Measurements from ENCODE around the gene IPP.
"Not testable (repeated sequence)": the region's sequence is repeated elsewhere in the genome, so short reads cannot be mapped to it uniquely, and the experiment has no call there.

The IPP gene

GRCh38 chr1:45765999-45766792, 15.7 kb upstream of the IPP start:
- no peak for DNase-seq (ENCODE audit: extremely low spot score)
- ChIA-PET CTCF (no interaction called here), POLR2A (no interaction called here)
- no peak for TF ChIP-seq HDGF (IDR thresholded peaks at IDR 0.05; ENCODE audit: borderline replicate concordance)
- TF ChIP-seq ZNF384 (IDR thresholded peaks at IDR 0.05) = no peak
- no peak for TF ChIP-seq BHLHE40 (IDR thresholded peaks at IDR 0.05; ENCODE audit: borderline replicate concordance)
- TF ChIP-seq LEF1 (IDR thresholded peaks at IDR 0.05; ENCODE audit: borderline replicate concordance) = no peak
- TF ChIP-seq SP1 (IDR thresholded peaks at IDR 0.05) = no peak

- POLR2A ChIA-PET = no interaction called here
- no peak for DNase-seq (ENCODE audit: extremely low spot score)
- CTCF ChIA-PET = no interaction called here
- TF ChIP-seq ZNF384 (IDR thresholded peaks at IDR 0.05) (no peak), FOXK2 (IDR thresholded peaks at IDR 0.05) (no peak), HDGF (IDR thresholded peaks at IDR 0.05; ENCODE audit: borderline replicate concordance) (no peak), L3MBTL2 (conservative IDR thresholded peaks at IDR 0.05) (no peak), FOXA1 (IDR thresholded peaks at IDR 0.05) (no peak), SP1 (IDR thresholded peaks at IDR 0.05) (no peak), NFRKB (IDR thresholded peaks at IDR 0.05) (no peak), TARDBP (IDR thresholded peaks at IDR 0.05) (no peak), ARNT (IDR thresholded peaks at IDR 0.05) (no peak), SUZ12 (IDR thresholded peaks at IDR 0.05) (no peak), ELF4 (IDR thresholded peaks at IDR 0.05) (no peak)
These were observed 11.8 kb upstream of the IPP start for GRCh38 chr1:45762291-45762690.

- TF ChIP-seq HDGF (IDR thresholded peaks at IDR 0.05; ENCODE audit: borderline replicate concordance) (no peak), L3MBTL2 (conservative IDR thresholded peaks at IDR 0.05) (no peak), ARNT (IDR thresholded peaks at IDR 0.05) (no peak), NFRKB (IDR thresholded peaks at IDR 0.05) (no peak), ZNF384 (IDR thresholded peaks at IDR 0.05) (no peak), LEF1 (IDR thresholded peaks at IDR 0.05; ENCODE audit: borderline replicate concordance) (no peak), TARDBP (IDR thresholded peaks at IDR 0.05) (no peak), SP1 (IDR thresholded peaks at IDR 0.05) (no peak), FOXK2 (IDR thresholded peaks at IDR 0.05) (no peak), FOXM1 (IDR thresholded peaks at IDR 0.05; ENCODE audit: borderline replicate concordance) (no peak), ELF4 (IDR thresholded peaks at IDR 0.05) (no peak), CTBP1 (IDR thresholded peaks at IDR 0.05; ENCODE audit: borderline replicate concordance) (no peak)
- no peak for DNase-seq (ENCODE audit: extremely low spot score)
- CTCF ChIA-PET = no interaction called here
- POLR2A ChIA-PET = no interaction called here
These were observed 5.2 kb upstream of the IPP start for GRCh38 chr1:45755697-45756096.

GRCh38 chr1:45753248-45754037, 3.0 kb upstream of the IPP start:
- ChIA-PET POLR2A (interaction anchor here (0.6 to 0.7 kb wide), 2 partner anchors 169 to 253 kb away, joined by 3 to 4 read pairs; no protein-coding TSS in a partner anchor), CTCF (no interaction called here)
- no peak for DNase-seq (ENCODE audit: extremely low spot score)
- TF ChIP-seq FOXM1 (IDR thresholded peaks at IDR 0.05; ENCODE audit: borderline replicate concordance) (no peak), PKNOX1 (IDR thresholded peaks at IDR 0.05) (peak; percentile 52)

- TF ChIP-seq ARNT (IDR thresholded peaks at IDR 0.05) (no peak), HDGF (IDR thresholded peaks at IDR 0.05; ENCODE audit: borderline replicate concordance) (no peak), SUZ12 (IDR thresholded peaks at IDR 0.05) (no peak), SP1 (IDR thresholded peaks at IDR 0.05) (no peak), TARDBP (IDR thresholded peaks at IDR 0.05) (no peak), PKNOX1 (IDR thresholded peaks at IDR 0.05) (no peak), LEF1 (IDR thresholded peaks at IDR 0.05; ENCODE audit: borderline replicate concordance) (no peak), ZNF384 (IDR thresholded peaks at IDR 0.05) (no peak), L3MBTL2 (conservative IDR thresholded peaks at IDR 0.05) (no peak), NFRKB (IDR thresholded peaks at IDR 0.05) (no peak), CTBP1 (IDR thresholded peaks at IDR 0.05; ENCODE audit: borderline replicate concordance) (no peak), BHLHE40 (IDR thresholded peaks at IDR 0.05; ENCODE audit: borderline replicate concordance) (no peak), FOXM1 (IDR thresholded peaks at IDR 0.05; ENCODE audit: borderline replicate concordance) (no peak)
- CTCF ChIA-PET = no interaction called here
- DNase-seq (ENCODE audit: extremely low spot score) = no peak
- POLR2A ChIA-PET = interaction anchor here (0.6 to 1.5 kb wide), 3 partner anchors 50 to 168 kb away, joined by 3 read pairs; no protein-coding TSS in a partner anchor
These were observed 2.1 kb upstream of the IPP start for GRCh38 chr1:45752441-45753052.

GRCh38 chr1:45752014-45752413, 1.6 kb upstream of the IPP start:
- no peak for DNase-seq (ENCODE audit: extremely low spot score)
- ChIA-PET CTCF (no interaction called here), POLR2A (interaction anchor here (1.5 kb wide), 1 partner anchor 51 kb away, joined by 3 read pairs; no protein-coding TSS in a partner anchor)
- no peak for TF ChIP-seq SUZ12 (IDR thresholded peaks at IDR 0.05)

- CTCF ChIA-PET; DNase-seq (ENCODE audit: extremely low spot score): not testable (repeated sequence)
- POLR2A ChIA-PET = interaction anchor here (1.5 to 2.0 kb wide), 4 partner anchors 50 to 167 kb away, joined by 3 to 6 read pairs (median 4); partner anchors contain the start of gene GPBP1L1
These were observed 786 bp upstream of the IPP start for GRCh38 chr1:45751039-45751838.

Data from HEK293T (cell line).